GM18502 (cell line): ENCODE data around the gene NOD2.
A peak's percentile ranks its signal among the peaks of the same experiment; 100 is the strongest.

Experiments
- ATAC-seq: cut with Tn5 transposase; IDR thresholded peaks from one replicate; pipeline ENCODE4 v1.9.1; 2021; ENCODE audit warnings: mild to moderate bottlenecking; ENCODE audit not compliant: unreplicated experiment, poor library complexity

NOD2 gene

DNA sequence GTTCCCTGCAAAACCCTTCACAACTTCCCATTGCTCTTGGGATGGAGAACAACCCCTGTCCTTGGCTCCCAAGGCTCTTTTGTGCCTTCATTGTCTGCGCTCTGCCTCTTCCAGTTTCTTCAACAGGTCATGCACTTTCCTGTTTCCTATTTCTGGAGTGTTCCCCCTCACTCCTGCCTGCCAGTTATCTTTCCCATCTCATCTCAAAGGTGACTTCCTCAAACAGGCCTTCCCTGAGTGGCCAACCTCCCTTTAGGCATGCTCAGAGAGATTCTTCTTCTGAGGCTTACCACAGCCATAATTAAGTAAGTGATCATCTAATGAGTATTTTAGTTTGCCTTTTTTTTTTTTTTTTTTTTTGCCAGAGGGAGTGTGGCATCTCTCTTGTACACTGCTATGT lies 45.6 kb downstream of the NOD2 start:
- ATAC-seq = no peak

DNA sequence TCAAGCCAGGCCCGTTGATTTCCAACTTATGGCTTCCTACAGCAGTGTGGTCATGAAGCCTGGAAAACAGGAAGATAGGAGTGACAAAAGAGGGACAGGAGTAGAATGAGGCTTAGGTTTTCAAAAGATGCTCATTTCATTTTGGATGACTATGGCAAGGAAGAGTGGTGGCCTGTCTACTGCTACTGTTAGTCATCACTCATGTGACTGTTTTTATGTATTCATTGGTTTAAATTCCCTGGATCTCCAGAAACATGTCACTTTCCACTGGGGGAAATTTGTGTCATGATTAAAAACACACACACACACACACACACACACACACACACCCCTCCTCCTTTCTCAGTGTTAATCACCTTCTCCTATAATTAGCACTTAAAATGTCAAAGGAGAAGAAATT lies 47.3 kb downstream of the NOD2 start:
- no peak for ATAC-seq

DNA sequence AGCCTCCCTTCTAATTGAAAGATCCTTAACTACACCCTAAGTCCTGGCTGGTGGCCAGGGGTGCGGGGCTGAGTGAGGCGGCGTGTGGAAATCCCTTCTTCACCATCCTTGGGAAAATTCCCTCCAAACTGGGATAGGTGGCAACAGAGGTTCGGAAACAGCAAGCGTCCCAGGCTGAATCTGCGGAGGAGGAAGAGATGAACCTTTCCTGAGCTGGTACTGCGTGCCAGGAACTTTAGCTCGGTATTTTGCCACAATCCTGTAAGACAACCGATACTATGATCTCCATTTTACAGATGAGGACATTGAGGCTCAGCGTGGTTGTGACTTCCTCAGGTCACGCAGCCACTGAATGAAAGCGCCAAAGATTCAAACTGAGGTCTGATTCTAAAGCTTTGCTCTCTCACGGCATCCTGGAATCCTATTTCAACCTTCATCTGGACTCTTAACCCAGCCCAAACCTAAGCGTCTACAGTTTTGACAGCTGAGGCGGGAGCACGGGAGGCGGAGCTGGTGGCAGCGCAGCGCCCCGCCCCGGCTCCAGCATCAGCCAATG lies 47.9 kb downstream of the NOD2 start:
- no peak for ATAC-seq

DNA sequence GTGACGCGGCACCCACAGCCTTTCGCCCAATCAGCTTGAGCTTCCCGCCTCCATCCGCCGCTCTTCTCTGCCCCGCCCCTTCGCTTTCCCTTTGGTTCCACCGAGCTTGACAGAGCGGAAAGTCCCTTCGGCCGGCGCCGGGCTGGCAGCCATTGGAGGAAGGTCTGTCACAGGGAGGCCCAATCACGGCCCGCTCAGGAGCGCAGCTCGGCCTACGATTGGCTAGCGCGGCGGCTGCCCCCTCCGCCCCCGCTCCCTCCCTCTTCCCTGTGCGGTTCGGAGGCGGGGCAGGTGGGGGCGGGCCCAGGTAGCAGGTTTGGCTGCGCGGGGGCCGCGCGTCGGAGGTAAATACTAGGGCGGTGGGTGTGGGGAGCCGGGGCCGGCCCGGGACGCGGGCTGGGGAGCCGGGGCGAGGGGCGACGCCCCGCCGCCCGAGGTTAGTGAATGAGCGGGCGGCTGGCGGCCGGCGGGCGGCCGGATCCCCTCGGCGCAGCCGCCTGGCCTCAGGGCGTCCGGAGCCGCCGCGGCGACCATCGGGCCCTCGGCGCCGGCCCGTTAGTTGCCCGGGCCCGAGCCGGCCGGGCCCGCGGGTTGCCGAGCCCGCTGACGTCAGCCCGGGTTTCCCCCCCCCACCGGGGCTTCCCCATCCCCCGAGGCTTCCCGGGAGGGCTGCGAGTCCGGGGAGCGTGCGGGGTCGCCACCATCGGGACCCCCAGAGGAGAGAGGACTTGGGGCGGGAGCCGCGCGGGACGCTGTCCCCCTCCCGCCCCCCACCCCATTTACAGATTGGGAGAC lies 48.6 kb downstream of the NOD2 start, which contains the start of gene CYLD:
CYLD (plus strand) TSS at position 306 of the 795 bp plus-strand sequence. CDS start 7,613 bp downstream, outside the sequence.
- ATAC-seq = peak; percentile 93

DNA sequence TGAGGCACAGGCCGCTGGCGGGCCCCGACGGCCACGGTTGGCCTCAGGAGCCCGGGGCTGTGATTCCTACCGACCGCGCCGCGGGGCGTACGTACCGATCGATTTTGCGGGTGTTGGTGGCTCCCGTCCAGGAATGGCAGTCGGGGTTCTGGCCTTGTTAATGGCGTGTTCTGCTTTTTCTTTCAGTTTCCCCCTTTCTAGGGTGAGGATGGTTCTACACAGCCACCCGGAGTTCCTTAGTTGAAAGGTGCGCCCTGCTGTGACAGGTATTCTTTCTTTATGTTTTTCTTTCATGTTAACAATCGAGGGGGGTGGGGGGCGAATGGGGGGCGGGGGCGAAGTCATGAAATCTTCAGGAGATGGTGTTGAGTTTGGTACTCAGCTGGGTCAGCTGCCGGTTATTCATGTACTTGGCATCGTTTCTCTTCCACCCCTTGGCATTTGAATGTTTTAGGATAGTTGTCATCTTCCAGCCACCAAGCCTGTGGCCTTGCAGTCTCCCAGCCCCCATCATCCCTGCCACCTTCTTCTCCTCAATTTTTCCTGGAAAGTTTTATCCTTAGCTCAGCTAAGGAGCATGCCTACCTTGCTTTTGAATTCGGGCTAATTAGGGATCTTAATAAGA lies 49.3 kb downstream of the NOD2 start:
- ATAC-seq = no peak

DNA sequence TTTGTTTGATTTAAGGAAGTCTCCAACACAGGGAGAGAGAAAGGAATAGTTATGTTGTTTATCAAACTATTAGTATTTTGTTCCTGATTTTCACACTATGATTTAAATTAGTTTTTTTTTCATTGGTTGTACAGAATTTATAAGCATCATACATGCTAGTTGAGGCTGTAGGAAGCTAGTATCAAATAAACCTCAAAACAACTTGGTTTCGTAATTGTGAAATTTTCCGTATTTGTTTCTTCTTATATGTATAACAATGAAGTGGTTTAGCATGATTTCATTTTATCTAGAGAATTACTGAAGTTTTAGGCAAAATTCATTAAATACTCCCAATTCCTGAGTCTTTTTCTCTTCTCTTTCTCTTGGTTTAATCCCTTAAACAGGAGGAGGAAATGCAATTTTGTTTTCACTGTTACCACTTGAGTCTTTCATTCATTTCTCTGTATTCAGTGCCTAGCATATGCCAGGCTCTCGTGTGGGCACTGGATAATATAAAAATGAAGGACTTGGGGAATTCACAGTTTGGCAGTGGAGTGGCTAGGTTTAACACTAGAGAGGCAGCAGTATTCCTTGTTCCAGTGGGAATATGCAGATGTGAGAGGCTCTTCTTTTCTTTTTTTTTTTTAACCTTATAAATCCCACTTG lies 50.3 kb downstream of the NOD2 start:
- ATAC-seq = no peak

DNA sequence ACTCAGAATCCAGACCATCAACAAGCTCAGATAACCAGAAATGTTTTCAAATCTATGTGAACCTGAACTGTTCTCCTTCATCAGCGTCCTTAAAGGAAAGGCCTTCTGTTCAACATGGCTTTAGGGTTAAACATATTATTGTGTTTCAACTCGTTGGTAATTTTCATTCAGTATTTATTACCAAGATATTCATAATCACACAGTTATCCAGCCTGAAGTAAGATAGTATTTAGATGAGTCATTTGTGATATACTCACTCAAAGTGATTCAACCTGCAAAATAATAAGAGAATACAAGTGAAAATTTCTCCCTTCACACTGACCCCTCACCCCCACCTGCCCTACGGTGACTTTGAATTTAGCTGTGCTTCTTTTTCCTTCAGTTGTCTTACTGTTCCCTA lies 51.5 kb downstream of the NOD2 start:
- ATAC-seq = no peak

DNA sequence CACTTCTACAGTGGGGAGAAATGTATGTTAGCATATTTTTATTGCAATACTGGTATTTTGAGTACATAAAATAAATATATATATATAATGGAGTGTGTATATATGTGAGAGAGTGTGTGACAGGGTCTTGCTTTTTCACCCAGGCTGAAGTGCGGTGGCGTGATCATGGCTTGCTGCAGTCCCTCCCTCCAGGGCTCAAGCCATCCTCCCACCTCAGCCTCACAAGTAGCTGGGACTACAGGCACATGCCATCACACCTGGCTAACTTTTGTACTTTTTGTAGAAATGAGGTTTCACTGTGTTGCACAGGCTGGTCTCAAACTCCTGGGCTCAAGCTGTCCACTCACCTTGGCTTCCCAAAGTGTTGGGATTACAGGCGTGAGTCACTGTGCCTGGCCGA lies 52.5 kb downstream of the NOD2 start:
- no peak for ATAC-seq

DNA sequence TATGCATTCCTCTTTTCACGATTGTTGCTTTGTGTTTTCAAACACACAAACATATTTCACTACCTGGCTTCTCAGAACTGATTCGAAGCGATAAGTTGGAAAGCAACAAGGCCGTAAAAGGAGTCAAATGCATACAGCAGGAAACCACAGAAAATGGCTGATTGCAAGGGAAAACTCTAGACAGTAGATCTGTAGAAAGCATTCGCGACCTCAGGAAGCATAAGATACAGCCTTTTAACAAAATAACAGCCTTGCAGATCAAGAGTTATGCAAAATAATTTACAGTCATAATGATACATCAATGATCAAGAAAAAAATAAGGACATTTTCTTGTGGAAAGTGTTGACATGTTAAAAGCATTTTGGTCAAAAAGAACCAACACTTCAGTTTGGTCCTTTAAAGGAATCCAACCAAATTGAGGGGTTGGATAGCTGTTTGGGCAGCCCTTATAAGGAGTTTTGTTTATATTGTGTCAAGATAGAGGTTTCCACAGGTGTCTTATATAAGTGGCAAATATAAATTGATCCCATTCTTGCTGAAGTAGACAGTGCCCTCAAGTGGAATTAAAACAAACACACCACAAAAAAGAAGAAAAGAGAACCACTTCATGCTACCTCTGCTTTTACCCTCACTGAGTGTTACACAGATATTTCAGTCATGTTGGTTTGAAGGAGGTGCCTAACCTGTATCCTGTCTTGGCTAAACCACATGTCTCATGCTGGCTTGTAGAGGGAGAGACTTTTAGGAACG lies 54.0 kb downstream of the NOD2 start:
- ATAC-seq = peak; percentile 62

DNA sequence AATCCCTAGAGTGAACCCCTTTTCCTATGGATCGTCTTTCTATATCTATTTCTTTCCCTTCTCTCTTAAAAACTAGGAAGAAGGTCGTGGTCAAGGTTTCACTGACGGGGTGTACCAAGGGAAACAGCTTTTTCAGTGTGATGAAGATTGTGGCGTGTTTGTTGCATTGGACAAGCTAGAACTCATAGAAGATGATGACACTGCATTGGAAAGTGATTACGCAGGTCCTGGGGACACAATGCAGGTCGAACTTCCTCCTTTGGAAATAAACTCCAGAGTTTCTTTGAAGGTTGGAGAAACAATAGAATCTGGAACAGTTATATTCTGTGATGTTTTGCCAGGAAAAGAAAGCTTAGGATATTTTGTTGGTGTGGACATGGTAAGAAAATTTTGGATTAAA lies 58.1 kb downstream of the NOD2 start:
- no peak for ATAC-seq

DNA sequence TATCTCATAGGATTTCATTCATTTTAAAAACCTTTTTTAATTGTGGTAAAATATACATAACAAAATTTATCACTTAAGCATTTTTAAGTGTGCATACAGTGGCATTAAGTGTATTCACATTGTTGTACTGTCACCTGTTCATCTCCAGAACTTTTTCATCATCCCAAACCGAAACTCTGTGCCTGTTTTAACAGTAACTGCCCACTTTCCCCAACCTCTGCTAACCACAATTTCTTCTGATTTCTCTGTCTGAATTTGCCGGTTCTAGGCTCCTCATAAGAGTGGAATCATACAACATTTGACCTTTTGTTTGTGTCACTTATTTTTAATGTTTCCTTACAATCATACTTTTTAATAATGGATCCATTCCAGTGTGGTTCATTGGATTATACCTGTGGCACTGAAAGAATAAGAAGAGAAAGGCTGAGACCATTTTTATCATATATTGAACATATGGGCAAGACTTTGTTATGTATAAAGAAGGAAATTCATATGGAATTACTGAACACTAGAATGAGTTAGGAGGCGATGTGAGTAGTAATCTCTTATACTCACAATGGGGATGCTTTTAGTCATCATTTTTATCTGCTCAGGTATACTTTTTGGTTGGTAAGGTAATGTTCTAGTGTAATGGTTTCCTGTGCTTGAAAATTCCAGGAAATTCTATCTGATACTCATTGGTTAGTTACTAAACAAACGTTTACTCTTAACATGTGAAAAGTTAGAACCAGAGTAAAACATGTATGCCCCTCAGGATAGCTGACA lies 59.2 kb downstream of the NOD2 start:
- no peak for ATAC-seq

DNA sequence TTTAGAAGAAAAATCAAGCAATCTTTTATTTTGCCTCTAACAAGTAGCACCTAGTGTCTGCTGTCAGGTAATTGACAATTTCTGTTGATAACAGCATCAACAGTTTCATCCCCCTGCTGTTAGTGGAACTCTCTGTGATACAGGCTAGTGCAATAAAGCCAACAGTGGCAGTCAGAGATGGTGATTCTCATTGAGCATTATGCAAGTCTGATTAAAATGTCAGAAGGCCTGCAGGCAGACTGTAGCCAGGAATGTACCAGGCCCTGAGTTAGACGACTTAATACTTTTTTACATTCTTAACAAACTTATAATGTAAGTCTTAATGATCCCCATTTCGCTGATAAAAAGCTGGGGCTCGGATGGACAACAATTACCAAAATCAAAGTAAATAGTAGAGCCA lies 63.1 kb downstream of the NOD2 start:
- no peak for ATAC-seq

DNA sequence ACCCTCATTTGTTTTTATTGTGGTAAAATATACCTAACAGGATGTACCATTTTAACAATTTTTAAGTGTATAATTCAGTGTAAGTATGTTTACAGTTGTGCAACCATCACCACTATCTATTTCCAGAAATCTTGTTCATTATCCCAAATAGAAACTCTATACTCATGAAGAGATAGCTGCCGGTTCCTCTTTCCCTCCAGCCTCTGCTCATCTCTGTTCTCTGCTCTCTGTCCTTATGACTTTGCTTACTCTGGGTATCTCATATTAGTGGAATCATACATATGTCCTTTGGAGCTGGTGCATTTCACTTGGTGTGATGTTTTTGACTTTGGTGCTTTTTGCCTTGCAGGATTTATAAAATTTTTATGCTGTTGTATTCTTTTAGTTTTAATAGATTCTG lies 67.9 kb downstream of the NOD2 start:
- no peak for ATAC-seq

DNA sequence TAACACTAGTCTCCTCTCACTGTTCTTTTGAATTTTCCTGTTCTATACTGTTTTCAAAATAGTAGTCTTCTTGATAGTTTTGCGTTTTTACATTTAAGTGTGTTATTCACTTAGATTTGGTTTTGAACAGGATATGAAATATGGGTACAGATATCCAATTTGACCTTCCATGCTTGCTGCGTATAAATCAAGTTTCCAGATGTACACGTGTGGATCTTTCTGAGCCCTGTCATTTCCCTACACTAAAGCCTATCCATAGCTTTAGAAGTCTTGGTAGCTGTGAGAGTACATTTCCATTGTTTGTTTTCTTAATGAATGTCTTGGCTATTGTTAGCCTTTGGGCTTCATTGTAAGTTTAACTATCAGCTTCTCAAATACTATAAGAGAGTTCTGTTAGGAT lies 68.8 kb downstream of the NOD2 start:
- ATAC-seq = no peak

DNA sequence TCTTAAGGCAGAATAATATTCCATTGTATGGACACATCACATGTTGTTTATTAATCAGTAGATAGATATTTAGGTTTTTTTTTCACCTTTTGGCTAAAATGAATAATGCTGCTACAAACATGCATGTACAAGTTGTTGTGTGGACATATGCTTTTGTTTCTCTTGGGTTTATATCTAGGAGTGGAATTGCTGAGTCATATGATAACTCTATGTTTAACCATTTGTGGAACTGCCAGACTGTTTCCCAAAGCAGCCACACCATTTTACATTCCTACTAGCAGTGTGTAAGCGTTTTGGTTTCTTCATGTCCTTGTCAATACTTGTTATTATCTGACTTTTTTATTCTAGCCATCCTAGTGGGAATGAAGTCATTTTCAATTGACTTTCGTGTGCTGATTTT lies 69.8 kb downstream of the NOD2 start:
- no peak for ATAC-seq

DNA sequence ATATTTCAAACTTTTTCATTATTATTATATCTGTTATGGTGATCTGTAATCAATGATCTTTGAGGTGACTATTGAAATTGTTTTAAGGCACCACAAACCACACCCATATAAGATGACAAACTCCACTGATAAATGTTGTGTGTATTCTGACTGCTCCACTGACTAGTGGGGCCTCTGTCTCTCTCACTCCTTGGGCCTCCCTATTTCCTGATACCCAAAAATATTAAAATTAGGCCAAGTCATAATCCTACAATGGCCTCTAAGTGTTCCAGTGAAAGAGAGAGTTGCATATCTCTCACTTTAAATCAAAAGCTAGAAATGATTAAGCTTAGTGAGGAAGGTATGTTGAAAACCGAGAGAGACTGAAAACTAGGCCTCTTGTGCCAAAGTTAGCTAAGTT lies 71.9 kb downstream of the NOD2 start:
- ATAC-seq = no peak

DNA sequence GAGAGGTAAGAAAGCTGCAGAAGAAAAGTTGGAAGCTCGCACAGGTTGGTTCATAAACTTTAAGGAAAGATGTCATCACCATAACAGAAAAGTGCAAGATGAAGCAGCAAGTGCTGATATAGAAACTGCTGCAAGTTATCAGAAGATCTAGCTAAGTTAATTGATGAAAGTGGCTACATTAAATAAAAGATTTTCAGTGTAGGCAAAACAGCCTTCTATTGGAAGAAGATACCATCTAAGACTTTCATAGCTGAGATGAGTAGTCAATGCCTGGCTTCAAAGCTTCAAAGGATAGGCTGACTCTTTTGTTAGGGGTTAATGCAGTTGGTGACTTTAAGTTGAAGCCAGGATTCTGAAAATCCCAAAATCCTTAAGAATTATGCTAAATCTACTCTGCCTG lies 72.5 kb downstream of the NOD2 start:
- no peak for ATAC-seq

DNA sequence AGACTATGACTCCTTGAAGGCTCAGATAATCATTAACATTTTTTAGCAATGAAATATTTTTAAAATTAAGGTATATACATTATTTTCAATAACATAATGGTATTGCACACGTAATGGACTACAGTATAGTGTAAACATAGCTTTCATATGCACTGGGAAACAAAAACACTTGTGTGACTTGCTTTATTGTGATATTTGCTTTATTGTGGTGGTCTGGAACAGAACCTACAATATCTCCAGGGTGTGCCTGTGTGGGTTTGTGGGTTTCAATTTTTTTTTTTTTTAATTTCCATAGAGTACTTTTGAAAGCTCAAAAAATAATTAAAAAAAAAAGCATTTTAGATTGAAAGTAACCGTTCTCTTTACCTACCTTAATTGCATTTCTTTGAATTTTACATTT lies 73.8 kb downstream of the NOD2 start:
- ATAC-seq = no peak

DNA sequence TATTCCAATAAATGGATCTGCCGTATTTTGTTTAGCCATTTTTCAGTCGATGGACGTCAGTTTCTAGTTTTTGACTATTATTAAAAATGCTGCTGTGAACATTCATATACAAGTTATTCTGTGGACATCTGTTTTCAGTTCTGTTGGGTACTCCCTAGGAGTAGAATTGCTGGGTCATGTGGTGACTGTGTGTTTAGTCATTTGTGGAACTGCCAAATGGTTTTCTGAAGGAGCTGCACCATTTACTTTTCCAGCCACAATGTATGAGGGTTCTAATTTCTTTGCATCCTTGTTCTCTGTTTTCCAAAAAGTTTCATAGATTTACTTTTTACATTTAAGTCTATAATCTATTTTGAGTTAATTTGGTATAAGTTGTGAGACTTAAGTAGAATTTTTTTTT lies 78.0 kb downstream of the NOD2 start:
- ATAC-seq = no peak

DNA sequence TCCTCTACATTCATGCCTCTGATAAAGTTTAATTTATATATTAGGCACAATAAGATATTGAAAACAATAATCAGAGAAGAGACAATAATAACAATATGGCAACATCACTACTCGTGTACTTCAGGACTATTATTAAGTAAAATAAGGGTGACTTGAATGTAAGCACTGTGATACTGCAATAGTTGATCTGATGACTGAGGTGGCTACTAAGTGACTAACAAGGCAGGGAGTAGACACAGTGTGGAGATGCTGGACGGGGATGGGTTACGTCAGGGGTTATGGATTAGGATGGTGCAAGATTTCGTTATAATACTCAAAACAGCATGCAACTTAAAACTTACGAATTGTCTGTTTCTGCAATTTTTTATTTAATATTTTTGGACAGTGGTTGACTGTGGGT lies 81.0 kb downstream of the NOD2 start:
- ATAC-seq = no peak
